Prostate gland (tissue), 2 donors: ENCODE measurements around the gene HOXA10. TPM values are rescaled to one million over a fixed set of nuclear protein-coding genes. Genes with fewer than 3 reads are reported as not detected.

Experiments used
- DNase-seq: peaks from one replicate; pipeline ENCODE4 v3.0.0-alpha.2; 2019; ENCODE audit warnings: low spot score
- H3K27ac ChIP-seq, 2 donors: fragments of 200-600 bp; sonication (generic); 2 replicates each; pipeline ENCODE4 v1.5.1; 2017 to 2019
- H3K27me3 ChIP-seq: fragments of 200-600 bp; sonication (generic); replicated peaks from 2 replicates; pipeline ENCODE4 v1.5.1; 2019; ENCODE audit not compliant: insufficient read depth
- H3K36me3 ChIP-seq, 2 donors: fragments of 200-600 bp; sonication (generic); 1 replicate in 1 of 2; 2 replicates in 1 of 2; pipeline versions ENCODE4 v1.5.1 to v1.8.1; 2017 to 2019
- H3K4me1 ChIP-seq: fragments of 200-600 bp; sonication (generic); replicated peaks from 2 replicates; pipeline ENCODE4 v1.5.1; 2019
- H3K4me3 ChIP-seq, 2 donors: fragments of 200-600 bp; sonication (generic); 2 replicates each; pipeline ENCODE4 v1.5.1; 2017 to 2019
- H3K9me3 ChIP-seq: fragments of 200-600 bp; sonication (generic); 2 replicates; pipeline ENCODE4 v1.5.1; 2017
- CTCF ChIP-seq, 4 experiments: fragments of 200-600 bp in 2 of 4; fragments of 450-650 bp in 2 of 4; sonication (generic) in 2 of 4; IDR thresholded peaks; 1 replicate in 3 of 4; 2 replicates in 1 of 4; pipeline ENCODE4 v1.5.1; 2016 to 2019; ENCODE audit warnings: antibody characterized with exemption in 4 of 4, mild to moderate bottlenecking in 2 of 4, moderate library complexity in 2 of 4
- POLR2A ChIP-seq: fragments of 450-650 bp; IDR thresholded peaks from one replicate; pipeline ENCODE4 v1.6.1; 2016; ENCODE audit warnings: antibody characterized with exemption, mild to moderate bottlenecking
- POLR2AphosphoS5 ChIP-seq: sonication (generic); formaldehyde crosslinking; IDR thresholded peaks from one replicate; pipeline ENCODE4 v1.6.1; 2017; ENCODE audit warnings: antibody characterized with exemption
- WGBS: methylation state at CpG from one replicate; pipeline ENCODE4 v1.1.5; 2018; 5-methylcytosine and 5-hydroxymethylcytosine counted together
- intact Hi-C: fragments of 100-400 bp; cut with DNase I; formaldehyde crosslinking; loops from one replicate; pipeline ENCODE4 v1.14.2; 2022
- total RNA-seq, 2 donors: library from RNA; depleted of rRNA; stranded (reverse); fragments of >200 nt; gene quantifications; one replicate each; pipeline ENCODE4 v1.1.0, GENCODE V29; 2016

The HOXA10 gene
- total RNA-seq, 2 donors from 2014 or later, result 25.8 to 65.6 TPM

DNA sequence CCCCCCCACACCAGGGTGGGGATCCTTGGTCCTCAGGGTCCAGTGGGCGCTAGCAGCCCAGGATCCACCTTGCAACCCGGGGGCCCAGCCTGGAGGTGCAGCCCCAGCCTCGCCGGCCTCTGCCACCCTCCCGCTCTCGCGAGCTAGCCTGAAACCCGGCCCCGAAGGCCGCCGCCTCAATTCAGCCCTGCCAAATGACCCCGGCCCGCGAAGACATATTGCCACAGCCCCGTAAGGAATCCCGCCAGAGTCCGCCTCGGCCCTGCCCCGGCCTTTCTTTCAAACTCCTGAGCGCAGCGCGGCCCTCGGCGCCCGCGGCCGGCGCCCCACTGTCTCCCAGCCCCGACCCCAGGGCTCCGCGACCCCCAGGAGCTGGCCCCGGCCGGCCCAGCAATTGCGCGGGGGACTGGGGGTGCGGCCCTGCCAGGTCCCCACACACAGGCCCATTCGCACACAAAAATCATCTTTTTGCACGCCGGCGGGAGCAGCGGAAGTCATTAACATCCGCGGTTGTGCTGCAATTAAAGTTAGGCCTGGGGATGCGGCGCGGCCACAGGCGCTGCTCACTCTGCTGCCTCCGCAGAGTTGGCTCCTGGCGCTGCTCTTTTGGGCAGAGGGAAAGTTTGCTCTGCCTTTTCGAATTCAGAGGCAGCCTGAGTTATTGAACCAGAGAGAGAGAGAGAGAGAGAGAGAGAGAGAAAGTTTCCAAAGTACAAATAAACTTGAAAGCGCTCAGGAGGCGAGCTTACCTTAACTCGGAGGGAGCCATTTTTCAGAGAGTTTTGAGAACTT, 34.6 kb downstream of the HOXA10 start:
- peak overlapping the region in 1 of 2 donors; percentile 16 for H3K4me3 ChIP-seq

DNA sequence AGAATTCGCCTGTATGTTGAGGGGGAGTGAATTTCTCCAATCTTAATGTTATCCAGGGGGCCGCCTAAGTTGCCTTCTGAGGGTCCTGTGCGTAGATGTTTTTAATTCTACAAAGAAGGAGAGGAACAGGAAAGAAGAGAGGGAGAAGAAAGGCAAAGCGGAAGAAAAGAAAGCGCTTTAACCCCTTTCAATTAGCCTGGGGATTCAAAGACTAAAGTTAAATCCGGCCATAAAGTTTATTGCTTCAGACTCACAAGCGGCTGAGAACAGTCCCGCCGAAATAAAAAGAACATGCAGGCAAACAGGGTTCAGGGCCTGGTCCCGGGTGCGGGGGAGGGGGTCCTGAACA, 35.2 kb downstream of the HOXA10 start:
- H3K4me1 ChIP-seq, result no peaks in the 10 kb centered on the region
- no peaks in the 10 kb centered on the region for H3K9me3 ChIP-seq
- intact Hi-C loops, result no loop called here
- H3K27ac ChIP-seq, result peak overlapping the region in 1 of 2 donors; percentile 37
- H3K36me3 ChIP-seq, result no peaks in the 10 kb centered on the region
- no peaks in the 10 kb centered on the region for H3K27me3 ChIP-seq
- no peak for DNase-seq
- no peak for TF ChIP-seq CTCF (IDR thresholded peaks at IDR 0.05)
- no peak for TF ChIP-seq POLR2A
- TF ChIP-seq POLR2AphosphoS5, result no peak
- H3K4me3 ChIP-seq, result no peak overlapping the region
- 70% methylated on average over 11 of the region's 11 CpGs for WGBS

More for the DNA sequence above, 34.6 kb downstream of the HOXA10 start:
- TF ChIP-seq CTCF (IDR thresholded peaks at IDR 0.05), result no peak
- TF ChIP-seq POLR2A, result no peak
- no peak for TF ChIP-seq POLR2AphosphoS5
- DNase-seq, result no peak
- H3K4me1 ChIP-seq, result no peaks in the 10 kb centered on the region
- H3K9me3 ChIP-seq, result no peaks in the 10 kb centered on the region
- H3K36me3 ChIP-seq, result no peaks in the 10 kb centered on the region
- 70% methylated on average over 48 of the region's 53 CpGs for WGBS
- H3K27me3 ChIP-seq, result no peaks in the 10 kb centered on the region
- intact Hi-C loops, result no loop called here
- H3K27ac ChIP-seq, result peak overlapping the region in 1 of 2 donors; percentile 27

- intact Hi-C loops, result no loop called here
- no peak for TF ChIP-seq CTCF (IDR thresholded peaks at IDR 0.05)
- TF ChIP-seq POLR2A, result no peak
- no peak for TF ChIP-seq POLR2AphosphoS5
- DNase-seq, result no peak
- Histone ChIP-seq H3K27ac (peak overlapping the region in 1 of 2 donors; percentile 37), H3K4me1 (no peaks in the 10 kb centered on the region), H3K36me3 (no peaks in the 10 kb centered on the region), H3K9me3 (no peaks in the 10 kb centered on the region), H3K4me3 (no peak overlapping the region), H3K27me3 (no peaks in the 10 kb centered on the region)
- 85% methylated on average over 1 of the region's 1 CpG for WGBS
These were observed 35.6 kb downstream of the HOXA10 start for GRCh38 chr7:27138472-27138871.

DNA sequence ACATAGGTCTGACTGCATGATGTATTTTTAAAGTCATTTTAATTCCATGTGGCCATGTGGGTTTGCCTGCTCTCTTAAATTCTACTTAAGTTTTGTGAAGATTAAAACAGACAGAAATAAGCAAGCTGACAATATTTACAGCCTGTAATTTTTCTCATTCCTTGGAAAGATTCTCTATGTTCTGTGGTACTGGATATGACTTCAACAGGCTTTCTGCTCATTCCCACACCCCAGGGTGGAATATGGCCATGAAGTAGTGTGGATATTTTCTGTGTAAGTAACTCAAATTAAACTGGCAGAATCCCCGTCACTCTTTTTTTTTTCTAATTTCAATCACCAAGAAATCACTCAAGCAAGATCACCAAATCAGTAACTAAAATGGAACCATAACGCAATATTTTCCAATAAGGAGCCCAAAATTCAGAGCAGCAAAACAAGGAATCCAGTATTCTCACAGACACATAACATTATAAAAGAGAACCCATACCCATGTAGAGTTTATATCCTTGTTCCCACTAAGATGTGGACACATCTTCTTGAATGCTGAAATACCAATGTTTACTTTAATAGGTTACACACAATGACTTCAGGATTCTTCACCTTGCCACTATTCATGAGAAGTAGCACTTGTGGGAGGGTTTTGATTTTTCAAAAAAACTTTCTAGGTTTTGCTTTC, 36.3 kb downstream of the HOXA10 start:
- intact Hi-C loops, result no loop called here
- Histone ChIP-seq H3K27ac (peak overlapping the region in 1 of 2 donors; percentile 34), H3K36me3 (no peaks in the 10 kb centered on the region), H3K4me1 (no peaks in the 10 kb centered on the region), H3K9me3 (no peaks in the 10 kb centered on the region), H3K27me3 (no peaks in the 10 kb centered on the region), H3K4me3 (no peak overlapping the region)
- no peak for DNase-seq
- 90% methylated on average over 2 of the region's 2 CpGs for WGBS
- TF ChIP-seq POLR2A (no peak), CTCF (IDR thresholded peaks at IDR 0.05) (no peak)
